ENCODE data around the gene LIMK1.
"Not testable (repeated sequence)": the region's sequence is repeated elsewhere in the genome, so short reads cannot be mapped to it uniquely, and the experiment has no call there.

LIMK1 gene

GRCh38 chr7:74165867-74166593 lies 82.4 kb downstream of the LIMK1 start:
- Histone ChIP-seq H3K27me3 (no peaks in the 10 kb centered on the region), H3K4me1 (ENCODE audit: control insufficient read depth in 1 of 2, insufficient read depth in 1 of 2, low read depth in 1 of 2, low read length in 1 of 2) (no peaks in the 10 kb centered on the region), H3K9me3 (no peaks in the 10 kb centered on the region), H3K4me3 (ENCODE audit: low read depth in 1 of 2, low read length in 1 of 2) (no peak overlapping the region), H3K36me3 (no peaks in the 10 kb centered on the region), H3K27ac (no peak overlapping the region)
- TF ChIP-seq CTCF (IDR thresholded peaks at IDR 0.05): no peak

GRCh38 chr7:74167324-74167723 lies 83.7 kb downstream of the LIMK1 start:
- H3K4me1 ChIP-seq (ENCODE audit: control insufficient read depth in 1 of 2, insufficient read depth in 1 of 2, low read depth in 1 of 2, low read length in 1 of 2); H3K27ac ChIP-seq; H3K9me3 ChIP-seq; H3K4me3 ChIP-seq (ENCODE audit: low read depth in 1 of 2, low read length in 1 of 2); H3K27me3 ChIP-seq; H3K36me3 ChIP-seq: not testable (repeated sequence)

Measured in neutrophil (primary cell).